ENCODE data around the gene KCNJ18.
"Not testable (repeated sequence)": the region's sequence is repeated elsewhere in the genome, so short reads cannot be mapped to it uniquely, and the experiment has no call there.

GRCh38 chr17:21671437-21671836, 20.9 kb upstream of the KCNJ18 start:
- TF ChIP-seq CTCF (IDR thresholded peaks at IDR 0.05; ENCODE audit: borderline replicate concordance, extremely low read depth, low read length, poor library complexity, severe bottlenecking); EZH2 (IDR thresholded peaks at IDR 0.05; ENCODE audit: borderline replicate concordance, low read depth, low read length, severe bottlenecking): not testable (repeated sequence)
